GM19025 (cell line): ENCODE results near the gene CAMK2A.

Source experiments
- ATAC-seq: cut with Tn5 transposase; IDR thresholded peaks from one replicate; pipeline ENCODE4 v1.9.1; 2021; ENCODE audit warnings: mild to moderate bottlenecking, low read depth, moderate library complexity; ENCODE audit not compliant: unreplicated experiment

CAMK2A gene

GRCh38 chr5:150217873-150218692, 71.5 kb downstream of the CAMK2A start:
- peak; percentile 86 for ATAC-seq

- no peak for ATAC-seq
These were observed 72.5 kb downstream of the CAMK2A start for GRCh38 chr5:150217038-150217437.

DNA sequence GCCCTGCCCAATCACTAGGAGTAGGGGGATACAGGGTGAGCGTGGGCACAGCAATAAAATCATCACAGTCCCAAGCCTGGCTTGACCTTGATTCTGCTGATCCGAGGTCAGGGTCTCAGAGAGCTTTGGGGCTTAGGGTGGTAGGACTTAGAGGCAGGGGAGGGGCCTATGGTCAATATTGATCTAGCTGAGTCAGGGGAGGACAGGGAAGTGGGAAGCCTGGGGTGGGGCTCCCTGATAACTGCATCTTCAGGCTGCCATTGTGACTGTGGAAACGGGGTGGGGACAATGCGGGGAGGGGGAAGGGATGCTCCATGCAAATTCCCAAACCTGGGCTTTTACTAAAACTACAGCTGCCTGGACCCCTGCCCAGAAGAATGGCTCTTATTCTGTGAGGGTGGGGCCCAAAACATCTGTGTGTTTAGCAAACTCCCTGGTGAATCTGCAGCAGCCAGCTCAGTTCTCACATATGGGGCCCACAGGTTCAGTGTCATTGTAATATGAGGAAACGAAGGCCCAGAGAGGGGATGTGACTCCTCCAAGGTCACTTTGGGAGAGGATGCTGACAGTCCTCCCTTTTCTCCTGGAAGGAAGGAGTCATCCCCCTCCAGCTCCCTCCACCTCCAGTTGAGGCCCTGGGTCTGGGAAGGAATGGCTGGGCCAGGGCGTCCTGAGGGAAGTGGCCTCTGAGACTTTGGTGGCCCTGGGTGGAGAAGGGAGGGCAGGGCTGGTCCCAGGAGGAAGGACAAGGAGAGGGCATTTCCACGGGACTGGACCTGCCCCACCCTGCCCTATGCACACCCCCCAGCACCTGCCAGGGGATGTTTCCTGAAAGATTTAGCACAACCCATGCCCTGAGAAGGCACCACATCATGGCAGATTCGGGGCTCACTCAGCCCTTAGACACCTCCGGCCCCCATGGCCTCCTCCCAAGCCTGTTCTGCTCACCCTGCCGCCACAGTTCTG, 73.3 kb downstream of the CAMK2A start:
- ATAC-seq, result no peak

GRCh38 chr5:150214289-150214688, 75.3 kb downstream of the CAMK2A start:
- no peak for ATAC-seq

GRCh38 chr5:150213530-150213929, 76.0 kb downstream of the CAMK2A start:
- ATAC-seq, result no peak

DNA sequence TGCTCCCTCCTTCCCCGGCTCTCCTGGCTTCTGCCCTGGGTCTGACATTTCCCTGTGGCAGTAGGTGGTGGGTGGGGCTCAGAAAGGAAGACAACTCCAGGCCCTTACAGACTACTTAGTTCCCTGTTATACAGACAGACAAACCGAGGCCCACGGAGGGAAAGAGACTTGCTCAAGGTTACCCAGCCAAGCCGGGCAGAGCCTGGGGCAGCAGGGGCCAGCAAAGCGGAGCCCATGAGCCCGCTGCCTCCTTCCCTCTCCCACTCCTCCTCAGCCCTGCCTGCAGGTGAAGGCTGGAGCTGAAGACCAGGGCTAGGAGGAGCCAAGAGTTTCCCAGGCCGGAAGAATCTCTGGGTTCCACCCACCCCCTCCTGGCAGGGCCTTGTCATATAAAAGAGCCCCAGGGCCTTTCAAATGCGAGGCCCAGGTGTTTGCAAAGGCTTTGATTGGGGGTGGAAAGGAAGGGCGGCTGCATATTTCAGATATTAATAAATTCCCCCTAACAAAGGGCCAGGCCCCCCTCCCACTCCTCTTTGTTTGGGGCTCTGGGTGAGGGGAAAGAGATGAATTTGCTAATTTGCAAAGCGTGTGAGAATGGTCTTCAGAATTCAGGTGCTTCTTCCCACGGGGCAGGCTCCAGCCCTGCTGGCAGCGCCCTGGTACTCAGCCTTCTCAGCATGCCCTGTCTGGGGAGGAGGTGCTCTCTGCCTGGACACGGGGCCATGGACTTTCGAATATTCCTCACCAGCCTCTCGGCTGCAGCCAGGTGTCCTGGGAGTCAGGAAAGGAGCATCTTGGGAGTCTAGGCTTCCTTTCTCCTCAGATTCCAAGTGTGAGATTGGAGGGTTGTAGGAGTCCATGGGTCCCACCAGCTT, 78.2 kb downstream of the CAMK2A start:
- no peak for ATAC-seq

GRCh38 chr5:150210644-150211043, 78.9 kb downstream of the CAMK2A start:
- no peak for ATAC-seq

GRCh38 chr5:150209099-150209635, 80.4 kb downstream of the CAMK2A start:
- ATAC-seq, result no peak

- no peak for ATAC-seq
These were observed 81.1 kb downstream of the CAMK2A start for GRCh38 chr5:150208187-150209098.

GRCh38 chr5:150206779-150207115, 82.8 kb downstream of the CAMK2A start:
- ATAC-seq, result no peak

- no peak for ATAC-seq
These were observed 83.3 kb downstream of the CAMK2A start for GRCh38 chr5:150206098-150206778.

- ATAC-seq, result no peak
These were observed 85.0 kb downstream of the CAMK2A start for GRCh38 chr5:150204590-150204960.

GRCh38 chr5:150203832-150204589, 85.6 kb downstream of the CAMK2A start:
- ATAC-seq, result no peak

DNA sequence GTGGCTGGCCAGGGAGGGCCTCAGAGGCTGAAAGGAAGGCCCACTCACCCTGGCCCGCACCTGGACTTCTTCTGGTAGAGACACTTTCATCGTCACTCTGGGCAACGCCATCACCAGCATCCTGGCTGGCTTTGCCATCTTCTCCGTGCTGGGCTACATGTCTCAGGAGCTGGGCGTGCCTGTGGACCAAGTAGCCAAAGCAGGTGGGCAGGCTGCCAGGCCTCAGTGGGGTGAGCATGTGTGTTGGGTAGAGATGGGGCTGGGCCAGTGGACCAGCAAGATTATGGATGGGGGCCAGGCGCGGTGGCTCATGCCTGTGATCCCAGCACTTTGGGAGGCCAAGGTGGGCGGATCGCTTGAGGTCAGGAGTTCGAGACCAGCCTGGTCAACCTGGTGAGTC, 87.1 kb downstream of the CAMK2A start:
- no peak for ATAC-seq

- ATAC-seq, result no peak
These were observed 92.1 kb downstream of the CAMK2A start for GRCh38 chr5:150197476-150197875.

- no peak for ATAC-seq
These were observed 92.6 kb downstream of the CAMK2A start for GRCh38 chr5:150196986-150197385.

GRCh38 chr5:150196514-150196913, 93.1 kb downstream of the CAMK2A start:
- no peak for ATAC-seq
